K562 (cell line): ENCODE results near the gene TTLL9. TPM values are rescaled to one million over a fixed set of nuclear protein-coding genes. Genes with fewer than 3 reads are reported as not detected.

Source experiments
- ATAC-seq: fragments of 200-7000 bp; cut with Tn5 transposase; 3 replicates; pipeline ENCODE4 v1.9.1; 2020; ENCODE audit warnings: moderate library complexity
- BruUV-seq: library from RNA; stranded (reverse); fragments of 400-500 nt; replicated peaks from 2 replicates; lab custom pipeline; 2021; lab: Mats Ljungman, UMichigan
- CTCF ChIA-PET: fragments of 300-600 bp; formaldehyde crosslinking; extraction: SDS; loops from one replicate; lab custom pipeline; 2021; ENCODE audit warnings: low intra/inter-chr PET ratio; lab: Yijun Ruan, JAX
- POLR2A ChIA-PET: fragments of 300-600, 350-650 bp; sonication (Branson Sonifier 250); formaldehyde crosslinking; extraction: SDS; loops from one replicate; lab custom pipeline; 2021; ENCODE audit warnings: antibody characterized with exemption, inconsistent platforms; lab: Yijun Ruan, JAX
- DNase-seq, 4 experiments: peaks; one replicate each; pipeline versions ENCODE4 v3.0.0 to v3.0.0-alpha.2; 2011 to 2018; ENCODE audit warnings: low spot score in 3 of 4, mixed read lengths in 3 of 4; ENCODE audit errors: extremely low read depth in 1 of 4
- FAIRE-seq: peaks from 2 replicates; lab custom pipeline; 2011; peaks lifted over from hg19 to GRCh38; lab: Jason Lieb, UNC
- H2AFZ ChIP-seq: 2 replicates; pipeline ENCODE4 v1.6.0; 2011; ENCODE audit warnings: low read depth, low read length, control low read depth, inconsistent platforms
- H3K27ac ChIP-seq: fragments of 200-600 bp; 3 replicates; pipeline ENCODE4 v1.8.0; 2011; ENCODE audit warnings: low read depth, mild to moderate bottlenecking, control low read depth, inconsistent platforms, low read length, moderate library complexity, mixed read lengths; ENCODE audit errors: extremely low read depth
- H3K27me3 ChIP-seq, 2 experiments: fragments of 300-600 bp in 1 of 2; 2 replicates in 1 of 2; 3 replicates in 1 of 2; pipeline versions ENCODE4 v1.6.0 to v1.8.0; 2011; ENCODE audit warnings: inconsistent platforms in 2 of 2, low read length in 2 of 2, mild to moderate bottlenecking in 1 of 2, mixed read lengths in 1 of 2, moderate library complexity in 1 of 2; ENCODE audit not compliant: control insufficient read depth in 2 of 2, insufficient read depth in 2 of 2
- H3K36me3 ChIP-seq: fragments of 300-600 bp; 3 replicates; pipeline ENCODE4 v1.8.0; 2011; ENCODE audit warnings: mild to moderate bottlenecking, low read length, inconsistent platforms; ENCODE audit not compliant: control insufficient read depth, insufficient read depth
- H3K4me1 ChIP-seq, 2 experiments: fragments of 200-600 bp in 1 of 2; replicated peaks in 1 of 2; 2 replicates in 1 of 2; 3 replicates in 1 of 2; pipeline versions ENCODE4 v1.5.1 to v1.8.0; 2011; ENCODE audit warnings: inconsistent platforms in 2 of 2, low read length in 2 of 2, mild to moderate bottlenecking in 1 of 2, mixed read lengths in 1 of 2, moderate library complexity in 1 of 2; ENCODE audit not compliant: control insufficient read depth in 2 of 2, insufficient read depth in 2 of 2
- H3K4me2 ChIP-seq: 2 replicates; pipeline ENCODE4 v1.6.1; 2011; ENCODE audit warnings: low read length, control low read depth, inconsistent platforms, mixed read lengths; ENCODE audit not compliant: insufficient read depth
- H3K4me3 ChIP-seq: fragments of 200-600 bp; sonication (generic), shearing (Covaris generic); 2 replicates; pipeline ENCODE4 v1.5.1; 2016; ENCODE audit warnings: control low read depth, inconsistent platforms
- H3K79me2 ChIP-seq: fragments of 200-600 bp; 3 replicates; pipeline ENCODE4 v1.8.0; 2011; ENCODE audit warnings: low read length, inconsistent platforms; ENCODE audit not compliant: control insufficient read depth, insufficient read depth
- H3K9ac ChIP-seq, 2 experiments: 2 replicates each; pipeline versions ENCODE4 v1.6.0 to v1.6.1; 2011; ENCODE audit warnings: low read depth in 2 of 2, low read length in 2 of 2, control low read depth in 1 of 2, inconsistent platforms in 1 of 2, mild to moderate bottlenecking in 1 of 2, mixed read lengths in 1 of 2; ENCODE audit not compliant: insufficient read depth in 1 of 2
- H3K9me1 ChIP-seq: one replicate; pipeline ENCODE4 v1.6.0; 2011; ENCODE audit warnings: inconsistent platforms, mild to moderate bottlenecking, low read length, moderate library complexity; ENCODE audit not compliant: control insufficient read depth, insufficient read depth
- H3K9me3 ChIP-seq: replicated peaks from 2 replicates; pipeline ENCODE4 v1.5.1; 2011; ENCODE audit warnings: low read depth, low read length, inconsistent platforms; ENCODE audit not compliant: control insufficient read depth, insufficient read depth
- H4K20me1 ChIP-seq: replicated peaks from 2 replicates; pipeline ENCODE4 v1.6.1; 2011; ENCODE audit warnings: low read length, inconsistent platforms, mixed read lengths; ENCODE audit not compliant: control insufficient read depth, insufficient read depth
- ATF1 ChIP-seq, 2 experiments: fragments of 450-650 bp in 1 of 2; IDR thresholded peaks; 2 replicates each; pipeline ENCODE4 v1.6.1; 2016; ENCODE audit warnings: missing compliant biosample characterization in 1 of 2, missing genetic modification characterization in 1 of 2
- ATF4 ChIP-seq: fragments of 450-650 bp; formaldehyde crosslinking; IDR thresholded peaks from 2 replicates; pipeline ENCODE4 v1.4.0; 2022; ENCODE audit warnings: mild to moderate bottlenecking, moderate library complexity
- CBFA2T3 ChIP-seq: fragments of 450-650 bp; IDR thresholded peaks from 2 replicates; pipeline ENCODE4 v1.6.1; 2017
- CGGBP1 ChIP-seq: fragments of 250-450 bp; sonication (Bioruptor Pico); IDR thresholded peaks from 2 replicates; pipeline ENCODE4 v1.9.0; 2021; ENCODE audit warnings: mild to moderate bottlenecking
- E2F6 ChIP-seq, 2 experiments: IDR thresholded peaks; 2 replicates each; pipeline ENCODE4 v1.6.1; 2011; ENCODE audit warnings: borderline replicate concordance in 1 of 2, control low read depth in 1 of 2, low read depth in 1 of 2, low read length in 1 of 2, mild to moderate bottlenecking in 1 of 2, mixed read lengths in 1 of 2, moderate library complexity in 1 of 2; ENCODE audit not compliant: insufficient read depth in 1 of 2, insufficient read length in 1 of 2, poor library complexity in 1 of 2, severe bottlenecking in 1 of 2; ENCODE audit errors: extremely low read depth in 1 of 2
- FOSL1 ChIP-seq: fragments of 200-800 bp; sonication (Bioruptor generic); conservative IDR thresholded peaks from 2 replicates; pipeline ENCODE4 v1.6.1; 2016; ENCODE audit warnings: missing genetic modification characterization, missing compliant biosample characterization
- IRF1 ChIP-seq: sonication (generic); formaldehyde crosslinking; IDR thresholded peaks from 2 replicates; pipeline ENCODE4 v1.8.0; 2022; ENCODE audit warnings: missing genetic modification reagents, mild to moderate bottlenecking, borderline replicate concordance
- KLF16 ChIP-seq: IDR thresholded peaks from 2 replicates; pipeline ENCODE4 v1.6.1; 2016; ENCODE audit warnings: antibody characterized with exemption
- MAFK ChIP-seq: IDR thresholded peaks from 2 replicates; pipeline ENCODE4 v1.6.1; 2011; ENCODE audit warnings: low read length, improper control_type of control experiment
- POLR2AphosphoS5 ChIP-seq: IDR thresholded peaks from 2 replicates; pipeline ENCODE4 v1.6.1; 2011; ENCODE audit warnings: mild to moderate bottlenecking, low read depth, low read length, moderate library complexity; ENCODE audit not compliant: control insufficient read depth, insufficient read depth
- TRIM25 ChIP-seq: fragments of 450-650 bp; IDR thresholded peaks from 2 replicates; pipeline ENCODE4 v1.7.0; 2016; ENCODE audit warnings: borderline replicate concordance
- U2AF1 ChIP-seq: fragments of 200-400 bp; formaldehyde crosslinking; optimal IDR thresholded peaks from 2 replicates; pipeline ENCODE3; 2017; ENCODE audit warnings: mild to moderate bottlenecking, low read depth, low read length, moderate library complexity
- ZNF146 ChIP-seq: IDR thresholded peaks from one replicate; pipeline ENCODE4 v1.6.1; 2018; ENCODE audit warnings: missing compliant biosample characterization; ENCODE audit not compliant: unreplicated experiment
- ZNF311 ChIP-seq: fragments of 250-450 bp; sonication (Bioruptor Pico); IDR thresholded peaks from 2 replicates; pipeline ENCODE4 v1.4.0; 2020; ENCODE audit warnings: mild to moderate bottlenecking, moderate library complexity
- ZNF395 ChIP-seq: fragments of 200-800 bp; sonication (Bioruptor generic); IDR thresholded peaks from 2 replicates; pipeline ENCODE4 v1.6.1; 2017; ENCODE audit warnings: missing genetic modification characterization, missing compliant biosample characterization
- WGBS: fragments of 100-300 bp; shearing (Covaris generic); methylation state at CpG from one replicate; pipeline ENCODE4 v1.1.6; 2016; ENCODE audit warnings: low coverage, mixed read lengths; ENCODE audit not compliant: insufficient coverage; ENCODE audit errors: missing lambda C conversion rate; 5-methylcytosine and 5-hydroxymethylcytosine counted together
- in situ Hi-C: fragments of 300-500 bp; cut with MboI; formaldehyde crosslinking; loops from 4 replicates; pipeline ENCODE4 v1.15.0; 2018; ENCODE audit warnings: inconsistent platforms, mixed read lengths
- intact Hi-C: fragments of 100-400 bp; cut with micrococcal nuclease; formaldehyde crosslinking; loops from 2 replicates; pipeline ENCODE4 v1.14.2; 2022
- polyA plus RNA-seq, 8 experiments: library from polyadenylated mRNA; depleted of rRNA in 4 of 8; stranded (reverse) in 5 of 8; unstranded in 3 of 8; fragments of >200 nt; fragmentation: Nextera tagmentation in 2 of 8; fragmentation: Illumina TruSeq in 1 of 8; extraction: Ambion mirVana in 2 of 8; extraction: Trizol in 1 of 8; gene quantifications; 2 replicates each; pipeline versions ENCODE4 v1.2.1 to v1.2.3, GENCODE V29; 2011 to 2014; ENCODE audit warnings: inconsistent platforms in 1 of 8, missing spikeins in 1 of 8
- total RNA-seq, 7 experiments: library from RNA; depleted of rRNA in 6 of 7; stranded (reverse); fragments of >200 nt in 6 of 7; fragmentation: Illumina TruSeq in 2 of 7; extraction: Trizol in 2 of 7; gene quantifications; 2 replicates each; pipeline versions ENCODE4 v1.2.1 to v1.2.3, GENCODE V29; 2011 to 2021; ENCODE audit warnings: low replicate concordance in 1 of 7

Gene TTLL9
- total and polyA plus RNA-seq, 9 of the 15 experiments (the other 6 are each of a cell fraction or from before 2014, with no cell fraction given): 0.06 to 0.07 TPM; not detected in 7

- H3K4me1 ChIP-seq: peaks cover 0 to 11% of the 10 kb centered on the region in 2 experiments; a peak in 2 of 5 replicates
- DNase-seq: no peak
- no peaks in the 10 kb centered on the region for H3K9me1 ChIP-seq
- no peak overlapping the region for H2AFZ ChIP-seq
- no peak overlapping the region for H3K4me2 ChIP-seq
- no TSS peak for BruUV-seq
- no peak for FAIRE-seq
- POLR2A ChIA-PET: interaction anchor here (0.8 to 1.0 kb wide), 2 partner anchors 11 to 18 kb away, joined by 4 read pairs; no protein-coding TSS in a partner anchor
- H3K27me3 ChIP-seq: peaks cover 17 to 33% of the 10 kb centered on the region in 2 experiments
- no peak overlapping the region for H3K4me3 ChIP-seq
- intact Hi-C loops (no loop called here), in situ Hi-C loops (no loop called here)
- CTCF ChIA-PET: no interaction called here
- no peaks in the 10 kb centered on the region for H3K79me2 ChIP-seq
- H3K27ac ChIP-seq: no peak overlapping the region
- no peaks in the 10 kb centered on the region for H3K9me3 ChIP-seq
- no peaks in the 10 kb centered on the region for H3K36me3 ChIP-seq
- H3K9ac ChIP-seq: no peak overlapping the region
- H4K20me1 ChIP-seq: peaks cover 5% of the 10 kb centered on the region
- TF ChIP-seq TRIM25 (no peak), POLR2AphosphoS5 (no peak), ZNF146 (CRISPR knock-in tag) (no peak), IRF1 (no peak), ATF1 (CRISPR knock-in tag; IDR thresholded peaks at IDR 0.05) (no peak), ATF1 (tag; IDR thresholded peaks at IDR 0.05) (no peak), ZNF395 (CRISPR knock-in tag) (no peak), FOSL1 (no peak), CBFA2T3 (no peak), CGGBP1 (CRISPR knock-in tag) (no peak), ZNF311 (CRISPR knock-in tag) (no peak), KLF16 (no peak), E2F6 (IDR thresholded peaks at IDR 0.05; ENCODE audit: borderline replicate concordance in 1 of 2, extremely low read depth in 1 of 2, insufficient read depth in 1 of 2, insufficient read length in 1 of 2, low read depth in 1 of 2, low read length in 1 of 2, poor library complexity in 1 of 2, severe bottlenecking in 1 of 2) (no peak), MAFK (no peak), U2AF1 (no peak), ATF4 (CRISPR knock-in tag) (no peak)
- WGBS: 0% methylated on average over 5 of the region's 5 CpGs
- ATAC-seq: no peak
These were observed 99.6 kb downstream of the TTLL9 start for GRCh38 chr20:31969991-31970390.
